Suprapubic skin (tissue), 4 donors: ENCODE results near the gene MRPL10. TPM values are rescaled to one million over a fixed set of nuclear protein-coding genes. Genes with fewer than 3 reads are reported as not detected.
"Not testable (repeated sequence)": the region's sequence is repeated elsewhere in the genome, so short reads cannot be mapped to it uniquely, and the experiment has no call there.

ENCODE experiments used
- DNase-seq, 2 donors: peaks; one replicate each; pipeline ENCODE4 v3.0.0-alpha.2; 2019; ENCODE audit warnings: low spot score in 2 of 2
- H3K27ac ChIP-seq: fragments of 200-600 bp; sonication (generic); one replicate; pipeline ENCODE4 v1.5.1; 2019
- H3K27me3 ChIP-seq: fragments of 200-600 bp; sonication (generic); one replicate; pipeline ENCODE4 v1.5.1; 2019
- H3K36me3 ChIP-seq: fragments of 200-600 bp; sonication (generic); one replicate; pipeline ENCODE4 v1.5.1; 2019
- H3K4me1 ChIP-seq: fragments of 200-600 bp; sonication (generic); one replicate; pipeline ENCODE4 v1.5.1; 2019
- H3K4me3 ChIP-seq: fragments of 200-600 bp; sonication (generic); one replicate; pipeline ENCODE4 v1.5.1; 2019; ENCODE audit warnings: mild to moderate bottlenecking
- H3K9me3 ChIP-seq: fragments of 200-600 bp; sonication (generic); one replicate; pipeline ENCODE4 v1.5.1; 2019
- CTCF ChIP-seq, 2 donors: fragments of 200-600 bp in 1 of 2; fragments of 450-650 bp in 1 of 2; sonication (generic) in 1 of 2; IDR thresholded peaks; one replicate each; pipeline ENCODE4 v1.5.1; 2016 to 2019; ENCODE audit warnings: antibody characterized with exemption in 2 of 2, mild to moderate bottlenecking in 1 of 2, moderate library complexity in 1 of 2
- EP300 ChIP-seq: sonication (generic); formaldehyde crosslinking; IDR thresholded peaks from one replicate; pipeline ENCODE4 v1.6.1; 2017; ENCODE audit warnings: antibody characterized with exemption
- POLR2A ChIP-seq, 2 donors: fragments of 450-650 bp; IDR thresholded peaks; one replicate each; pipeline ENCODE4 v1.6.1; 2017; ENCODE audit warnings: antibody characterized with exemption in 2 of 2, mild to moderate bottlenecking in 2 of 2, moderate library complexity in 2 of 2
- POLR2AphosphoS5 ChIP-seq, 3 donors: sonication (generic); formaldehyde crosslinking; IDR thresholded peaks; one replicate each; pipeline ENCODE4 v1.6.1; 2017; ENCODE audit warnings: antibody characterized with exemption in 3 of 3
- WGBS: methylation state at CpG from one replicate; pipeline ENCODE4 v1.1.5; 2018; 5-methylcytosine and 5-hydroxymethylcytosine counted together
- total RNA-seq, 4 donors: library from RNA; depleted of rRNA; stranded (reverse); fragments of >200 nt; gene quantifications; one replicate each; pipeline ENCODE4 v1.1.0, GENCODE V29; 2016

The MRPL10 gene
- total RNA-seq, 4 donors from 2014 or later: 27.7 to 33.8 (median 31.2) TPM

- no peak for DNase-seq
- peaks cover 50% of the 10 kb centered on the region for H3K27me3 ChIP-seq
- H3K4me1 ChIP-seq: no peaks in the 10 kb centered on the region
- H3K9me3 ChIP-seq: no peaks in the 10 kb centered on the region
- WGBS: 33% methylated on average over 25 of the region's 45 CpGs
- H3K36me3 ChIP-seq: no peaks in the 10 kb centered on the region
- H3K27ac ChIP-seq: no peak overlapping the region
- TF ChIP-seq CTCF (IDR thresholded peaks at IDR 0.05) (no peak), POLR2AphosphoS5 (IDR thresholded peaks at IDR 0.05) (no peak), EP300 (no peak), POLR2A (IDR thresholded peaks at IDR 0.05) (no peak)
- H3K4me3 ChIP-seq: no peak overlapping the region
Measured at GRCh38 chr17:47778184-47778635, 53.1 kb downstream of the MRPL10 start.

- no peaks in the 10 kb centered on the region for H3K36me3 ChIP-seq
- no peak for DNase-seq
- WGBS: 54% methylated on average over 14 of the region's 14 CpGs
- H3K27ac ChIP-seq: no peak overlapping the region
- no peak for TF ChIP-seq POLR2A (IDR thresholded peaks at IDR 0.05)
- peak; percentile 4 to 57 for TF ChIP-seq CTCF (IDR thresholded peaks at IDR 0.05)
- H3K9me3 ChIP-seq: no peaks in the 10 kb centered on the region
- H3K4me1 ChIP-seq: no peaks in the 10 kb centered on the region
- peaks cover 58% of the 10 kb centered on the region for H3K27me3 ChIP-seq
- H3K4me3 ChIP-seq: no peak overlapping the region
Measured at GRCh38 chr17:47776330-47777197, 54.8 kb downstream of the MRPL10 start.

GRCh38 chr17:47774987-47775580 is 56.3 kb downstream of the MRPL10 start:
- 80% methylated on average over 1 of the region's 1 CpG for WGBS
- Histone ChIP-seq H3K27me3 (peaks cover 55% of the 10 kb centered on the region), H3K4me3 (no peak overlapping the region), H3K27ac (no peak overlapping the region), H3K36me3 (no peaks in the 10 kb centered on the region), H3K9me3 (no peaks in the 10 kb centered on the region), H3K4me1 (no peaks in the 10 kb centered on the region)
- no peak for TF ChIP-seq EP300
- TF ChIP-seq CTCF (IDR thresholded peaks at IDR 0.05): no peak
- no peak for TF ChIP-seq POLR2A (IDR thresholded peaks at IDR 0.05)
- TF ChIP-seq POLR2AphosphoS5 (IDR thresholded peaks at IDR 0.05): no peak
- no peak for DNase-seq

GRCh38 chr17:47774331-47774730 is 57.0 kb downstream of the MRPL10 start:
- no peak overlapping the region for H3K27ac ChIP-seq
- no peaks in the 10 kb centered on the region for H3K4me1 ChIP-seq
- H3K27me3 ChIP-seq: peaks cover 53% of the 10 kb centered on the region
- no peak for DNase-seq
- H3K9me3 ChIP-seq: no peaks in the 10 kb centered on the region
- H3K36me3 ChIP-seq: no peaks in the 10 kb centered on the region
- no peak overlapping the region for H3K4me3 ChIP-seq
- WGBS: 76% methylated on average over 4 of the region's 4 CpGs
- TF ChIP-seq CTCF (IDR thresholded peaks at IDR 0.05) (no peak), POLR2AphosphoS5 (IDR thresholded peaks at IDR 0.05) (no peak), POLR2A (IDR thresholded peaks at IDR 0.05) (no peak), EP300 (no peak)

GRCh38 chr17:47773649-47774048 is 57.7 kb downstream of the MRPL10 start:
- not testable (repeated sequence) for DNase-seq, H3K27ac ChIP-seq, H3K9me3 ChIP-seq, H3K4me1 ChIP-seq, H3K36me3 ChIP-seq, H3K4me3 ChIP-seq
- H3K27me3 ChIP-seq: peaks cover 52% of the 10 kb centered on the region
- 85% methylated on average over 9 of the region's 9 CpGs for WGBS

Other genes starting within 250 kb of the MRPL10 start
- gene KPNB1, start 181.6 kb downstream of the MRPL10 start, total RNA-seq: 100 to 1,000 TPM; 100 to 162 (median 139) TPM
- 10 to 100 TPM in 1 of 4 donors, 1 to 10 TPM in 3; 4.9 to 10.5 (median 8.4) TPM for gene TBKBP1, start 137.4 kb downstream of the MRPL10 start, total RNA-seq
- gene TBX21, start 98.3 kb downstream of the MRPL10 start, total RNA-seq: under 1 TPM in 1 of 4 donors, not detected in 3; 0.80 TPM
- 1 to 10 TPM; 1.3 to 2.0 (median 1.6) TPM for gene OSBPL7, start 9.7 kb downstream of the MRPL10 start, total RNA-seq
- gene LRRC46, start 129 bp upstream of the MRPL10 start, total RNA-seq: not detected
- gene SCRN2, start 9.7 kb upstream of the MRPL10 start, total RNA-seq: 10 to 100 TPM; 22.3 to 46.4 (median 34.7) TPM
- gene SP6, start 19.6 kb upstream of the MRPL10 start, total RNA-seq: 10 to 100 TPM in 3 of 4 donors, 1 to 10 TPM in 1; 6.6 to 29.3 (median 19.9) TPM
- 10 to 100 TPM in 2 of 4 donors, 1 to 10 TPM in 2; 6.9 to 12.7 (median 9.8) TPM for gene SP2, start 64.7 kb upstream of the MRPL10 start, total RNA-seq
- gene PNPO, start 110.0 kb upstream of the MRPL10 start, total RNA-seq: 10 to 100 TPM; 14.6 to 33.6 (median 24.7) TPM
- 10 to 100 TPM; 11.4 to 27.1 (median 21.8) TPM for gene PRR15L, start 126.3 kb upstream of the MRPL10 start, total RNA-seq
- 100 to 1,000 TPM; 100 to 296 (median 142) TPM for gene CDK5RAP3, start 139.6 kb upstream of the MRPL10 start, total RNA-seq
- 10 to 100 TPM in 3 of 4 donors, 1 to 10 TPM in 1; 9.7 to 17.2 (median 12.5) TPM for gene COPZ2, start 206.3 kb upstream of the MRPL10 start, total RNA-seq
- gene NFE2L1, start 216.8 kb upstream of the MRPL10 start, total RNA-seq: 100 to 1,000 TPM in 2 of 4 donors, 10 to 100 TPM in 2; 89.9 to 250 (median 138) TPM